Fibroblast of skin of right biceps (primary cell): ENCODE data around the gene ITPK1.

Experiments
- DNase-seq: peaks from one replicate; pipeline ENCODE4 v3.0.0-alpha.2; 2013

Gene ITPK1

DNA sequence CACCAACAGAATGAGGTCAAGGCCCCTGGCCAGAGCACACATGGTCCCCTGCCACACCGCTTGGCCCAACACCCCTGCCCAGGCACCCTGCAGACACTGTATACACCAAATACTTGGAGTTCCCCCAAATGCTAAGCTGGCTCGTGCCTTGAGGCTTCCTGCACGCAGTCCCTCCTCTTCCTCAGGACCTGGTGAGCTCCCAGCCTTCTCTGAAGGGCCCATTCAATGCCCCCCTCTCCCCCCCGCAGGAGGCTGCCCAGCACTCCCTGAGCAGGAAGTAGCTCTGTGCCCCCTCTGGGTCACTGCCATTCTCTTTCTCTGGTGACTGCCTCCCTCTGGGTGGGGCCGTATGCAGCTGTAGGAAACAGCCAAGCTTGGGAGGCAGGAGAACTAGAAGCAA lies 75.3 kb downstream of the ITPK1 start:
- DNase-seq, result no peak

DNA sequence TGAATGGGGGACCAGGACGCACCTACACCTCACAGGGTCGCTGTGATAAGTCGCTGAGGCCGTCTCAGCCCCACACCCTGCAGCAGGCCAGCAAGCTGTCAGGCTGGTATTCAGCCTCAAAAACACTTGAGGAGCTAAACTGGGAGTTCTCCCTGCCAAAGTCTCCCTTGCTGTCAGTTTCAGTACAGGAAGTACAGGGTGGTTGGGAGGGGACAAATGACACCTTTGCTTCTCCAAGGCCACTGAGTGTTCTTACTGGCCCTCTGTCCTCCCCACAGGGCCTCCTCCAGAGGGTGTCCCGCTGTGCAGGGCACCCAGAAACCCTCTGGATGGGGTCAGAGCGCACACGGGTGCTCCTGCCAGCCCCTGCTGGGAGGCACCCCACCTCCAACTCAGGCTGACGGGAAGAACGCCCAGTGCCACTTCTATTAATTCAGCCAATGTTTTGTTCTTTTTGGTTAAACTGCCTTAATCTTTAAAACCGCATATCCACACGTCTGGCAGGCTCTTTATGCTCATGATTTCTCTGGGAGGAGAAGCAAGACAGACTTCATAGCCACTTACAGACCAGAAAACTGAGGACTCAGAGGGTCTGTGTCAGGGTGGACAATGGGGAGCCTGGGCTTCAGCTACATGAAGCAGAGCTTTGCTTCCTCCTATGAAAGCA lies 75.9 kb downstream of the ITPK1 start:
- DNase-seq, result no peak

DNA sequence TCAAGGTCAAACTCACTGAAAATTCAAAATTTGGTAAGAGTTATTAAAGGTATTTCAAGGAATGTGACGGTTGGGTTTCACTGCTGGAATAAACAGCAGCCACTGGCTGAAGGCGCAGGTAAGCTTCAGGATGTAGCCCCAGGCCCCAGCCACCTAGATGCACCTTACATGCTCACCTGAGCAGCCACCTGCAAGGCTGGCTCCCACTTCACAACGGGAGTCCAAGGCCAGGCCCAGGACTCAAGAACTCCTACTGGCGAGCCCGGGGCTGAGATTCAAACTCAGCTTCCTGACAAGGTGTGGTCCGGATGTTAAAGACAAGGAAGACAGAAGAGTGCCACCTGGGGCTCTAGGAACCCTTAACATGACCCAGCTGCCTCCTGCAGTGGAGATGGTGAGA lies 78.4 kb downstream of the ITPK1 start:
- no peak for DNase-seq

DNA sequence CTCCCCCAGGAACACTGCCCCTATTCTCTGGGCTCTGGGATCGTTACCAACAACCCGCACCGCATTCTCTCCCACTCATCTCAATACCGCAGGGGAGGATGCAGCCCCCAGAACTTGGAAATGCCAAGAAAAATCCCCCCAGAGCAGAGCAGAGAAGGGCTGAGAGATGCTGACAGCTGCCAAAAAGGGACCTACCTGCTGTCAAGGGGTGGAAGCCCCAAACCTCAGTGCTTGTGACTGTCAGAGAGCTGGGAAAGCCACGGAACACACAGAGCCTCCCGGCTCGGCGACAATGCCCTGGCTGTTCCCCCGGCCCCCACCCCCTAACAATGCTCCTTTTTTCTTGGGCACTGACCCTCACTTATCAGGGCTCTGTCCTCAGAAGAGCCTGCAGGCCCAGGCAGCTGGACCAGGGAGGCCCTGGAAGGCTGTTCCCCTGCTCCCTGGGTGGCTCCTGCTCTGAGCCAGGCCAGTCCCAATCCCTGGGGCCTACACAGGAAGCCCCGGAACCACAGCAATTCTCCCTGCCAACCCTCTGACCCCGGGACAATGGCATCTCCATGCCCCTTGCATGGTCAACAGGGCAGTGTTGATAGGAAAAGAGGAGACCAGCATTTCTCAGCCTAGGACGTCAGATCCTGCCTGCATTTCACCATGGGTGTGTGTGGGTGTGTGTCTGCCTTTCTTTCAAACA lies 78.9 kb downstream of the ITPK1 start:
- no peak for DNase-seq

DNA sequence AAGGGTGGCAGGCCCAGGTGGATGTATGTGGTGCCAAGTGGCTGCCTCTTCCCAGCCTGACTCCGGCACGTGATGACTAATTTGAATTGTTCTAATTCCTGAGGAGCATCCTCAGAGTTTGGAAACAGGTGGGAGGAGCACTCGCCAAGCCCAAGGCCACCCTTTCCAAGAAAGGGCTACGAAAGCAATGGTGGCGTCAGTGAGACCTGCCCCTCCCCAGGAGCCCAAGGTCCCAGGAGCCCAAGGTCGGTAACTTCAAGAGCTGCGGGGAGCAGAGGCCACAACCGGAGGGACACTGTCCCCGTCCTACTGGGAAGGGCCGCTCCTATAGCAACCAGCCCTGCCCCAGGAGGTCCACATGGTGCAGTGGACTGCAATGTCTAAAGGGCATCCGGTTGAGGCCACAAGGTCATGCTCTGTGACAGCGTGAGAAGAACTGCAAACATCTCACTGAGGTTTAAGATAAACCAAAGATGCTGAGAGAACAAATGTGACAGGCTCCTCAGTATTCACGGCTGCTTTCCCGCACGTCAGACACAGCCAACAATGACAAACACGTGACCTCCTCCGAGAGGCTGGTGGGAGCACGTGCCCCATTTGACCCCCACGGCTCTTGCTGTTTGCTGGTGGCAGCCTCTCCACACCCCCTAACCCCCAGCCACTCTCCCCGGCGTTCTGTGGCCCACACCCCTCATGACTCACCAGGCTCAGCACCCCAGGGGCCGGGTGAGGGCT lies 79.6 kb downstream of the ITPK1 start:
- DNase-seq, result peak; percentile 35

DNA sequence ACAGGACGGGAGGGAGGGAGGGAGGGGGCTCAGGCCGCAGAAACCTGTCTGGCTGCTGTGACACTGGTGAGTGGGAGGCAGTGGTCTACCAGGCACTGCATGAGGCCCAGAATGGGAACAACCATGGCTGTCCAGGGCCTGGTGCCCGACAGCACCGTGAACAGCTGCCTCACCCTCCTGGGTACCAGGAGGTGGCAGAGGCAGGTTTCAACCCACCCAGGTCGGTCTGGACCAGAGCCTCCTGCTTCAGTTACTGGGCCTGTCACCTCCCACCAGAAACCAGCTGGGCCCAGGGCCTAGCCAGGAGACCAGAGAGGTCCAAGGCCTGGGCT lies 80.2 kb downstream of the ITPK1 start:
- no peak for DNase-seq

DNA sequence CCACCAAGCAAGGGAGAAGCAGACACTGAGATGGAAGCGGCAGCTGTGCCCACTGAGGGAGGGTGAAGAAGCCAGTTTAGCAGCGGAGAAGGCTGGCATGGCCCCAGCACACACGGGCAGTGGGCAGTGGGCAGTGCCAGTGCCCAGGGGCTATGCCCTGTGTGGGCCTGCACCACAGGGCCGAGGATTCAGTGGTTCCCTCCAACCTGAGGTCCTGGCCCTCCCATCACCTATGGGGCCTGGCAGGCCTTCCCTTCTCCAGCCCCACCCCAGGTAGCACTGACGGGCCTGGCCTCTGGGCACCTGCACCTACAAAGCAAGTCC lies 81.1 kb downstream of the ITPK1 start:
- DNase-seq, result no peak

DNA sequence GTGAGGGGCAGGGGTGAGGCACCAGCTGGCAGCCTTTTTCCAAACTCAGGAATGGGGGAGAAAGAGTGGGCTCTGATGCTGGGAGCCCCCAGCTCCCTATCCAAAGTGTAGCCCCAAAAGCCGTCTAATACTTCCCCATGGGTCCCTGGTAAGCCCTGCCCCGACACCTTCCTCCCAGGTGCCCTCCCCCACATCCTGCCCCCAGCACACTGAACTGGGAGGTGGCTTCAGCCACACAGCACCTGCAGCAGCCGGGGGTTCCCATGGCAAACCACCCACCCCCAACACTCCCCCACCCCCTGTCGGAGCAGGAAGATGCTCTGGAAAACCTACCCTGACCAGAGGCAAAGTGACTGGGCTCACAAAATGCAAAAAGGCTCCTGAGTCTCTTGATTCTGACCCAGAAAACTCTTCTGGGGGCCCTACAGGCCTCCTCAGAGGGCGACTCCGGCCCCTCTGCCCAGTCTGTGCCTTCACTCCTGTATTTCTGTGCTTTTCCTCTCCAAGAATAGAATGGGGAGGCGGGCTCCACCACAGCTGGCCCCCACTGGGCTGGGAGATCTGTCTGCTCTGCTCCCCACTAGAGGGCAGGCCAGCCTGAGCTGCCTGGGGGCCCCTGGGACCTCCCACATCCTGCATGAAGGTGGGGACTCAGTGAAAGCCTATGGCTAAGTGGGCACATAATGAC lies 81.6 kb downstream of the ITPK1 start:
- DNase-seq, result no peak

DNA sequence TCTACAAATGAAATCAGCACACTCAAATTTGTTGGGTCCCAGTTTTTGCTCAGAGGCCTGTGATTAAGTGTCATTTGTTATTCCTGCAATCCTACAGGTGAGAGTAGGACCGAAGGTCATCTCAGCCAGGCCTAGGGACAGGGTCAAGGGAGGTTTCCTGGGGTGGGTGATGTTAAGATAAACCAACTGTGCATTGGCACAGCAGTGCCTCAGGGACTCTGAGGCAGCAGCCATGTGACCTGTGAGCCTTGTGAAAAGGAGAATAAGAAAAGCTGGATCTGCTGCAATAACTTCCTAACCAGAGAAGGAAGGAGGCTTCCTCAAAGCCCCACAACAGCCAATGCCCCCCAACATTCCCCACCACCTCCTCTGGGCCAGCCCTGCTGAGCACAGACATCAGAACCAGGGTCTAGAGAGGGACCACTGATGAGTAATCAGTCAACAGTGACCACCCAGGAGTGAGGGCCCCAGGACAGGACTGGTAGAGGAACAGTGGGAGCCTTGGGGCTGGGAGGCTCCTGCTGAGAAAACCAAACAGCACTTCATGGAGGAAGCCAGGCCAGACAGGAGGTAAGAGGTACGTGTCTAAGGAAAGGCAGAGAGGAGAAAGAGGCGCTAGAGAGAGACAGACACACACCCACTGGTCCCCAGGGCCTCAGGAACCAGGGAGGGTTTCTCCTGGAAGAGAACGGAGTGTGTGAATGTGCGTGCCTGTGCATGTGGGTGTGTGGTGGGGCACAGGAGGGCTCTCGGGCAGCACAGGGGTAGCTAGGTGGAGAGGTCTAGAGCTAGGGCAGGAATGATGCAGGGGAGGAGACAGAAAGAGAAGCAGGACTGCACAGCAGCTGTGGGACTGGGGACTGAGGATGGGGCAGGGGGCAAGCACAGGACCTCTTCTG lies 82.4 kb downstream of the ITPK1 start:
- no peak for DNase-seq

DNA sequence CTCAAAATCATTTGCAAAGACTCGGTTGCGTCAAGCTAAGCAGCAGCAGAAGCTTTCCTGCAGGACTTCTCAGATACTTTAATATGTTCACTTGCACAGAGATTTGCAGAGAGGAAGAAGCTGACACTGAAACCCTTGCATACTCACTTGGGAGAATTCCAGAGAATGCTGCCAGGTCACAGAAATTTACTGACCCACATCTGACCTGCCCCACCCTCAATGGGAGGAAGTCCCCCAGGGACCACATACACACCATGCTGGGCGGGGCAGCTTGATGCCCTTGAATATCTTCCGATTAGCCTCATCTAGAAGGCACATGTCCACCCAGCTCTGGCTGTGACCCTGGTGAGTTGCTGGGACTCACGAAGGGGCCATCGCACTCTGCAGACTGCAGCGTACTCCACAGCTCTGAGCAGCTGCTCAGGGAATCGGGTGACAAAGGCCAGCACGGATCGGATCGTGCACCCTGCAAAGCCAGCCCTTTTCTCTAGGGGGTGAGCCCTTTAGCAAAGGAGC lies 83.2 kb downstream of the ITPK1 start:
- DNase-seq, result no peak

DNA sequence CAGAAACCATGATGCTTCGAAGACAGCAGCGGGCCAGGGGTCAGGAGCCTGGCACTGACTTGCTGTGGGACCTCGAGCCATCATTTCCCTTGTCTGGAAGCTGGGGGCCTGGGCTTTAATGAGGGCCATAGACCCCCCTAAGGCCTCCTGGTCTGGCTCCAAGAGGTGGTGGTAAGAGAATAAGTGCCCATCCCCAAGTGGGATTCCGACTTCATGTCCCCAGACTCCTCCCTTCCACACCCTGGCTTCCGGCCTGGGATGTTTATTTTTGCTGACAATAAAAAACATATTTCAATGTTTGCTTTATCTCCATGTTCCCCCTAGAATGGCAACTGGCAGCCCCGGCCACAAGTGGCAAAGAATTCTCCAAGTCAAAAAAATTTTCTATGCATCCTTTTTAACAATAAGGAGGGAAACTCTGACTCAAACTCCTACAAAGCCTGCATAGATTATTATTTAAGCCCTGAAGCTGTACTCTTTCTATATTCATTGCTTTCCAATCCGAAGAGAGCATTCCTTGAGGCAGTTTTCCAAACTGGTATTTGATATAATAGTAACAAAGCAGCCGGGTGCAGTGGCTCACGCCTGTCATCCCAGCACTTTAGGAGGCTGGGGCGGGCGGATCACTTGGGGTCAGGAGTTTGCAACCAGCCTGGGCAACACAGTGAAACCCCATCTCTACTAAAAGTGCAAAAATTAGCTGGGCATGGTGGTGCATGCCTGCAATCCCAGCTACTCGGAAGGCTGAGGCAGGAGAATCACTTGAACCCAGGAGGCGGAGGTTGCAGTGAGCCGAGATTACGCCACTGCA lies 84.0 kb downstream of the ITPK1 start:
- DNase-seq, result no peak

DNA sequence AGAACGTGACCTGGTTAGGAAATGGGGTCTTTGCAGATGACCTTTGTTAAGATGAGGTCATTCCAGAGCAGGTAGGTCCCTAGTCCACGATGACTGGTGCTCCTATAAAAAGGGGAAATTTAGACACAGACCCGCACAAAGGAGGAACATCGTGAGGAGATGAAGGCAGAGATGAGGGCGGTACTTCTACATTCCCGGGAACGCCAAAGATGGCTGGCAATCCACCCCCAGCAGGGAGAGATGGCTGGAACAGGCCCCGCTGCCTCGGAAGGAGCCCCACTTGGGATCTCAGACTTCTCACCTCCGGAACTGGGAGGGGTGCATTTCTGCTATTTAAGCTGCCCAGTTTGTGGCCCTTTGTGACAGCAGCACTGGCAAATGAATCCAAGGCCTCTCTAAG lies 85.0 kb downstream of the ITPK1 start:
- no peak for DNase-seq

DNA sequence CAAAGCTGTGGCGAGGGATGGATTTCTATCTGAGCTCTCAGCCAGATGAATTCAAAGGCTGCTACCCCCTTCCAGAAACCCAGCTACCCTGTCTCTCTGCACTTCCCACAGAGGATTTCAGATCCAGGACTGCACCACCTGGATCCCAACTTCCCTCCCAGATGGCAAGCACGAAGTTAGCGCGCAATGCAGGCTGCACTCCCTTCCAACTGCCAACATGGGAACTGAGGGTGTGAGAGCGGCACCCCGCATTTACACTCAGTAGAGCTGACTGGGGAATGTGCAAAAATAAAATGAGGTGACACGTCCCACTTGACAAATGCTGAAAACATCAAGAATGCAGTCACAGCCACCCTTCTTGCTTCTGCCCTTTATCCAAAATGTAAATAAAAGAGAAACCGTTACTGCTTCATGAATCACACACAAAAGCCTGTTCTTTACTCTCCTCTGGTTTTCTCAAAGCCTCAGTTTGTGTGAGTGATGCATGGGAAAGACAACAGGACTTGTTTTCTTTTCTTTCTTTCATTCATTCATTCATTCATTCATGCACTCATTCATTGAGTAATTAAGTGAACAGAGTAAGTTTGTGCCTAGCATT lies 85.7 kb downstream of the ITPK1 start:
- no peak for DNase-seq

DNA sequence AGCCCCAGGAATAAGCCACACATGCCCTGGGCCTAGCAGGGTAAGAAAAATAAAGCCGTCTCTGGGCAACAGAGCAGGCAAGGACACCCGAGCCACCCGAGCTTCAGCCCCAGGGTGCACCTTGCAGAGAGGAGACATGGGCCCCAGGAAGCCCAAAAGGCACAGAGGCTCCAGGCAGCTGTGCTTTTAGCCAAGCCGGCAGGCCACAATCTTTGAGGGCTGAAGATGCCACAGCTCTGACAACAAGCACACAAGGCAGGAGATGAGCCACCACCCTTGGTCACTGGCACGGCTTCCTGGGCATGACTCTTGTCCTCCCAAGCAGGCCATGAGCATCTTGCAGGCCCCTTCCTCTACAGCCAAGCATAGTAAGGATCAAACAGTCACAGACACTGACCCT lies 86.3 kb downstream of the ITPK1 start:
- DNase-seq, result no peak

DNA sequence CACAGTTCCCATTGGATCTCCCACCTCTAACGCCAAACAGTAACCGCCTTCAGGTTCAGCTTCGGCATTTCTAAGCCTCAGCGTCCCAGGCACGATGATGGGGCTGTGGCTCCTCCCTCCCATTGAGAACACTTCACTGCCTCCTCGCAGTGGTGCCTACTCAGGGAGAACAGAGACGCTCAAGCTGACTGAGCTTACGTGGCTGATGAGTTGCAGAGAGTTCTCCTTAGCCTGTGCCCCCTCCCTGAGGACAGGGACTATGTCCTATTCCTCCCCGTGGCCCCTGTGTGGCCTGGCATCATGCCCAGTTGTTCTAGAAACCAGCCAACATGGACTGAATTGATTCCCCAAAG lies 87.0 kb downstream of the ITPK1 start:
- no peak for DNase-seq

DNA sequence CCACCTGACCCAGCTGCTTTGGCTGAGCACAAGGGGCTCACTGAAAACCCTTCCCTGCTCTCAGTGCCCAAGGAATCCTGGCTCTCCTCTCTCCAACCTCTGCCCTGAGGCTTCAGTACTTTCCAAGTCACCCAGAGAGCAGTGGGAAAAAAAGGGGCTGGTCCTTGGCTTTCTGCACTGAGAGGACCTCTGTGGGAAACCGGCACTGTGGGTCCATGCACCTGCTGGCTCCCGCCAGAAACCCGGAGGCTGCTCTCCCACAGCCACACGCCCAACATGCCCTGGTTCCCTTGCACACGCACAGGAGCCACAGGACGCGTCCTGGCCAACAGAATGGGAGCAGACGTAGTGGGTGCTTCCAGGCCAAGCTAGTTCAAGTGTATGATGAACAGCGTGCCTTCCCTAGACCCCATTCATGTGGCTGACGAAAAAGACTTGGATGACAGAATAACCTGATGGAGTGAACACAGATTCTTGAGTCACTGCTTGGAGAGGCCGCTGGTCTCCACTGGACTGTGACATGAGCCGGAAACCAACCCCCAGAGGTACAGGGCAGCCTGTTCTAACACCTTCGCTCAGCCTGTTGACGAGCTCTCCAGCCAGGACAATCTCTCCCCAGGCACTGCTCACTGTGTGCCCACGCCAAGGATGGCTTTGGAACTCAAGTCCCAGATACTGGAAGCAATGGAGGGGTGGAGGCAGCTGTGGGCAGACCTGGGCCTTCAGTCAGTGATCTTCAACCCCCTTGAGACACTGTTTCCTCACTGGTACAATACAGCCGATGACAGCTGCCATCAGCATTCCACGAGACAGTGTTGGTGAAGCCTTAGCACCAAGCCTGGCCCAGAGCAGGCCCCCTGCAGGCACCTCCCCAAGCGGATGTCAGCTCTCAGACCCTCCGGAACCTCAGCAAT lies 87.7 kb downstream of the ITPK1 start:
- no peak for DNase-seq

DNA sequence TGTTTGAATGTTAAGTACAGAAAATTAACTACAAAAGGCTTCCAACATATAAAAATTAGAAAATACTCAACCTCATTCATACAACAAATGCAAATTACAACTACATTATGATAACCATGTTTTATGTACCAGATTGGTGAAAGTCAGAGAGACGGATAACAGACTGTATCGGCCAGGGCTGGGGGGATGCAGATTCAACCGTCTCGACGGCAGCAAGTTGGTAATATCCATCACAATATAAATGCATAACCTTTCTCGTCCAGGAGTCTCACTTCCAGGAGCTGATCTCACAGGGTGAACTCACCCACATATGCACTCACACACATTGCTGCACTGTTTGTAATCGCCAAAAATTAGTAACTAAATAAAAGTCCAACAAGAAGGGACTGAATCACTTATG lies 89.4 kb downstream of the ITPK1 start:
- DNase-seq, result no peak

DNA sequence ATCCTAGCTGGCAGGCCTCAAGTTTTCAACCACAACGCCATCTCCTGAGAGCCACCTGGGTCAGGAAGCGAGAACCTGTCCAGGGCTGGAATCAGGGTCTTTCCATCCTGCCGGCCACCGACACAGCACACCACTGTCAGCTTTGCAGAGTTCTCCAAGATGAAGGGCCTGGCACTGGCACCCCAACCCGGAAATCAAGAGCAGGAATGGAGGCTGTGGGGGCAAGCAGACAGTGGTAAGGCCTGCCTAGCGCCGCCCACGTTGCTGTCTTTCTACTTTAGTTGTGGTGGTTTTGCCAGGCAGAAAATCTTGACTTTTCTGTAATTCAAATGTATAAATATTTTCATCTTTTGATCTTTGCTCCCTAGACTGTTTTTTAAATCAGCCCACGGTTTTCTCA lies 90.7 kb downstream of the ITPK1 start:
- DNase-seq, result no peak

DNA sequence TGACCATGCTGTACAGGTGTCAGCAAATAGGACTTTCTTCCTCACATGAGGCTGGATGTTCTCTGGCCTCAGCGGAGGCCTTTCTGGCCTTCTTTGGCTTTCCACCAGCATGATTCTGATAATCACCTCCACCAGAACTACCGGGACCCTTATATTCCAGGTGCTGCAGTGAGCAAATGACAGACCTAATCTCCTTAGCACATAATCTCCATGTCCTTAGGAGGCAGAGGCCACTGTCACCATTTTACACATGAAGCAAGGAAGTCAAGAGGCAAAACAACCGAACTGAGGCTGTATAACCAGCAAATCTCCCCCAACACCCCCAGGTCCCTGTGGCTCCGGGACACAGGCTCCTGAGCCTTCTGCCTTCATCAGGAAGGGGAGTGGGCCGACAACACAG lies 91.2 kb downstream of the ITPK1 start:
- DNase-seq, result no peak

DNA sequence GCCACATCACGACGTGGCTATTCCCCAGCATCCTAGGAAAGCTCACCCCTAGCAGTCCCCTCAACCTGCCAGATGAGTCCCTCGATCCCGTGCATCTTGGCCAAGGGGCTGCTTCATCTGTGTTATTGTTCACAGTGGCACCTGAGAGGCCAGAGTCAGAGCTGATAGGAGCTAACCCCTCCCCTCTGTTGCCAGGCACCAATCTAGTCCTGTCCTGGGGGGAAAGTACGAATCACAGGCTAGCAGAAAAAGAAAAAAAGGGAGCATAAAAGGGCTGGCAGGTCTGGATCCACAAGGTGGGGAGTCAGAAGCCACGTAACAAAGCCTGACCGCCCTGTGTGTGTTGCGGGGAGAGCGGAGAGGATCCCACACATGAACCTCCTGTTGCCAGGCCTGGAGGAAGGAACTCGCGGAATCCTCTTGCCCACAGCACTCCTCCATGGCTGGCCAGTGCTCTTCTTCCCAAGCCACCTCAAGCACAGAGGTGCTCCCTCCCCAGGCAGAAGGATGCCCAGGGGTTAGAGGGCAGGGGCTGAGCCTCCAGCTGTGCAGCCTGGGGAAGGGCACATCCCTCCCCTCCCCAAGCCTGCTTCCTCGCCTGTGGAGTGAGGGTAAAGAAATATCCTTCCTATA lies 91.8 kb downstream of the ITPK1 start:
- no peak for DNase-seq
